HG02571 (cell line): Measurements from ENCODE around the gene IFI6.
"Not testable (repeated sequence)": the region's sequence is repeated elsewhere in the genome, so short reads cannot be mapped to it uniquely, and the experiment has no call there.

Experiments used
- ATAC-seq: cut with Tn5 transposase; IDR thresholded peaks from one replicate; pipeline ENCODE4 v1.9.1; 2021; ENCODE audit warnings: mild to moderate bottlenecking, moderate library complexity; ENCODE audit not compliant: unreplicated experiment

IFI6 gene

GRCh38 chr1:27632387-27633297 is 39.4 kb downstream of the IFI6 start:
- no peak for ATAC-seq

- no peak for ATAC-seq
Observed at GRCh38 chr1:27630859-27631491, 41.0 kb downstream of the IFI6 start.

- no peak for ATAC-seq
Observed at GRCh38 chr1:27628712-27629111, 43.3 kb downstream of the IFI6 start.

- ATAC-seq = not testable (repeated sequence)
Observed at GRCh38 chr1:27627733-27628132, 44.3 kb downstream of the IFI6 start.

GRCh38 chr1:27627061-27627460 is 44.9 kb downstream of the IFI6 start:
- ATAC-seq = no peak

GRCh38 chr1:27626031-27626935 is 45.7 kb downstream of the IFI6 start:
- ATAC-seq = no peak

GRCh38 chr1:27624467-27625178 is 47.4 kb downstream of the IFI6 start:
- ATAC-seq = no peak

- ATAC-seq = no peak
Observed at GRCh38 chr1:27623327-27624212, 48.4 kb downstream of the IFI6 start.

- ATAC-seq = no peak
Observed at GRCh38 chr1:27622828-27623227, 49.2 kb downstream of the IFI6 start.

GRCh38 chr1:27621051-27621920 is 50.7 kb downstream of the IFI6 start:
- no peak for ATAC-seq

GRCh38 chr1:27619782-27620438 is 52.1 kb downstream of the IFI6 start:
- not testable (repeated sequence) for ATAC-seq

- no peak for ATAC-seq
Observed at GRCh38 chr1:27618341-27619082, 53.5 kb downstream of the IFI6 start.

- no peak for ATAC-seq
Observed at GRCh38 chr1:27617420-27617819, 54.6 kb downstream of the IFI6 start.

GRCh38 chr1:27616441-27616840 is 55.6 kb downstream of the IFI6 start:
- ATAC-seq = no peak
